ENCODE results near the gene OR4D10.

GRCh38 chr11:59436169-59436568 is 36.9 kb upstream of the OR4D10 start, which contains the start of gene OR5A1:
- TF ChIP-seq CTCF (IDR thresholded peaks at IDR 0.05), result no peak
- TF ChIP-seq IRF3 (IDR thresholded peaks at IDR 0.05; ENCODE audit: low read depth, low read length), result no peak
- no peak for TF ChIP-seq EZH2phosphoT487 (IDR thresholded peaks at IDR 0.05; ENCODE audit: borderline replicate concordance, low read depth)
- TF ChIP-seq TAF1 (IDR thresholded peaks at IDR 0.05; ENCODE audit: borderline replicate concordance, low read depth, low read length), result no peak
- no peak for TF ChIP-seq GABPA (IDR thresholded peaks at IDR 0.05; ENCODE audit: low read depth)
